H9 (cell line): ENCODE results near the gene DIAPH3. TPM values are rescaled to one million over a fixed set of nuclear protein-coding genes. Genes with fewer than 3 reads are reported as not detected.

ENCODE experiments used
- DNase-seq: peaks from one replicate; pipeline ENCODE4 v3.0.0-alpha.2; 2017
- H2AFZ ChIP-seq: one replicate; pipeline ENCODE4 v1.6.1; 2013; ENCODE audit warnings: mild to moderate bottlenecking, low read length, control low read depth, moderate library complexity
- H2AK5ac ChIP-seq: 2 replicates; pipeline ENCODE4 v1.6.1; 2013; ENCODE audit warnings: low read length, control low read depth, mixed read lengths; ENCODE audit not compliant: insufficient read length
- H2BK120ac ChIP-seq: one replicate; pipeline ENCODE4 v1.6.1; 2013; ENCODE audit warnings: low read depth, mild to moderate bottlenecking, low read length, control low read depth, inconsistent platforms; ENCODE audit not compliant: poor library complexity, severe bottlenecking
- H2BK12ac ChIP-seq: 2 replicates; pipeline ENCODE4 v1.6.1; 2013; ENCODE audit warnings: low read length, control low read depth, mixed read lengths, low read depth; ENCODE audit not compliant: insufficient read length
- H2BK15ac ChIP-seq: 2 replicates; pipeline ENCODE4 v1.6.1; 2013; ENCODE audit warnings: low read depth, low read length, control low read depth
- H2BK20ac ChIP-seq: one replicate; pipeline ENCODE4 v1.6.1; 2013; ENCODE audit warnings: low read depth, mild to moderate bottlenecking, low read length, control low read depth, inconsistent platforms; ENCODE audit not compliant: poor library complexity, severe bottlenecking
- H2BK5ac ChIP-seq: 2 replicates; pipeline ENCODE4 v1.6.1; 2013; ENCODE audit warnings: low read length, control low read depth, mixed read lengths; ENCODE audit not compliant: insufficient read length
- H3K14ac ChIP-seq: 2 replicates; pipeline ENCODE4 v1.6.1; 2013; ENCODE audit warnings: low read length, control low read depth; ENCODE audit not compliant: insufficient read depth
- H3K18ac ChIP-seq: 2 replicates; pipeline ENCODE4 v1.6.1; 2013; ENCODE audit warnings: low read depth, mild to moderate bottlenecking, mixed read lengths, low read length, control low read depth; ENCODE audit not compliant: insufficient read length
- H3K23ac ChIP-seq: 2 replicates; pipeline ENCODE4 v1.6.1; 2013; ENCODE audit warnings: low read length, control low read depth, mixed read lengths, low read depth; ENCODE audit not compliant: insufficient read length
- H3K23me2 ChIP-seq: 2 replicates; pipeline ENCODE4 v1.6.1; 2013; ENCODE audit warnings: low read depth, mild to moderate bottlenecking, mixed read lengths, low read length, control low read depth; ENCODE audit not compliant: insufficient read length, poor library complexity, severe bottlenecking
- H3K27ac ChIP-seq: 2 replicates; pipeline ENCODE4 v1.5.1; 2013; ENCODE audit warnings: low read length, control low read depth, mixed read lengths, low read depth; ENCODE audit not compliant: insufficient read length
- H3K27me3 ChIP-seq: 2 replicates; pipeline ENCODE4 v1.6.1; 2013; ENCODE audit warnings: low read length, control low read depth, inconsistent platforms; ENCODE audit not compliant: insufficient read depth
- H3K4ac ChIP-seq: 2 replicates; pipeline ENCODE4 v1.6.1; 2013; ENCODE audit warnings: low read depth, mild to moderate bottlenecking, control low read depth, inconsistent platforms, low read length, moderate library complexity
- H3K4me1 ChIP-seq: 2 replicates; pipeline ENCODE4 v1.6.1; 2013; ENCODE audit warnings: low read length, control low read depth, inconsistent platforms; ENCODE audit not compliant: insufficient read depth
- H3K4me2 ChIP-seq: 2 replicates; pipeline ENCODE4 v1.6.1; 2013; ENCODE audit warnings: low read length, control low read depth, mixed read lengths; ENCODE audit not compliant: insufficient read length, insufficient read depth
- H3K56ac ChIP-seq: 2 replicates; pipeline ENCODE4 v1.6.1; 2013; ENCODE audit warnings: low read depth, mild to moderate bottlenecking, mixed read lengths, low read length, control low read depth; ENCODE audit not compliant: insufficient read length
- H3K79me1 ChIP-seq: 2 replicates; pipeline ENCODE4 v1.6.1; 2013; ENCODE audit warnings: low read depth, mild to moderate bottlenecking, moderate library complexity, low read length, control low read depth, inconsistent platforms; ENCODE audit not compliant: insufficient read depth, poor library complexity, severe bottlenecking
- H3K79me2 ChIP-seq: 2 replicates; pipeline ENCODE4 v1.6.1; 2013; ENCODE audit warnings: low read length, control low read depth, inconsistent platforms; ENCODE audit not compliant: insufficient read depth
- H3K9ac ChIP-seq: 2 replicates; pipeline ENCODE4 v1.6.1; 2013; ENCODE audit warnings: low read length, control low read depth, mixed read lengths; ENCODE audit not compliant: insufficient read length; ENCODE audit errors: extremely low read depth
- H3K9me3 ChIP-seq: one replicate; pipeline ENCODE4 v1.6.1; 2013; ENCODE audit warnings: low read depth, low read length, inconsistent platforms; ENCODE audit not compliant: control insufficient read depth
- H3T11ph ChIP-seq: one replicate; pipeline ENCODE4 v1.6.1; 2013; ENCODE audit warnings: mild to moderate bottlenecking, low read length, control low read depth, inconsistent platforms
- H4K20me1 ChIP-seq: one replicate; pipeline ENCODE4 v1.6.1; 2013; ENCODE audit not compliant: control insufficient read depth, insufficient read length, insufficient read depth
- H4K5ac ChIP-seq: 2 replicates; pipeline ENCODE4 v1.6.1; 2013; ENCODE audit warnings: low read depth, mild to moderate bottlenecking, mixed read lengths, low read length, control low read depth; ENCODE audit not compliant: insufficient read length
- H4K8ac ChIP-seq: replicated peaks from 2 replicates; pipeline ENCODE4 v1.6.1; 2013; ENCODE audit warnings: low read length, control low read depth, mixed read lengths, low read depth; ENCODE audit not compliant: insufficient read length
- H4K91ac ChIP-seq: 2 replicates; pipeline ENCODE4 v1.6.1; 2013; ENCODE audit warnings: low read depth, mild to moderate bottlenecking, moderate library complexity, mixed read lengths, low read length, control low read depth; ENCODE audit not compliant: insufficient read length
- H3K27ac Mint-ChIP-seq, 3 experiments: 2 replicates in 2 of 3; 3 replicates in 1 of 3; pipeline ENCODE4 v1.8.0; 2020 to 2021; ENCODE audit warnings: mixed read lengths in 3 of 3, mild to moderate bottlenecking in 1 of 3, moderate library complexity in 1 of 3
- H3K27me3 Mint-ChIP-seq: 2 replicates; pipeline ENCODE4 v1.8.0; 2021; ENCODE audit warnings: low read depth, mild to moderate bottlenecking, moderate library complexity, mixed read lengths
- H3K36me3 Mint-ChIP-seq, 3 experiments: 2 replicates in 2 of 3; 3 replicates in 1 of 3; pipeline ENCODE4 v1.8.0; 2020 to 2021; ENCODE audit warnings: low read depth in 3 of 3, mixed read lengths in 3 of 3; ENCODE audit not compliant: insufficient read depth in 1 of 3
- H3K4me1 Mint-ChIP-seq, 2 experiments: 2 replicates each; pipeline ENCODE4 v1.8.0; 2020; ENCODE audit warnings: mixed read lengths in 2 of 2
- H3K4me3 Mint-ChIP-seq, 2 experiments: 2 replicates in 1 of 2; 3 replicates in 1 of 2; pipeline ENCODE4 v1.8.0; 2020 to 2021; ENCODE audit warnings: mild to moderate bottlenecking in 2 of 2, mixed read lengths in 2 of 2, moderate library complexity in 1 of 2
- H3K9me3 Mint-ChIP-seq, 2 experiments: 2 replicates in 1 of 2; 3 replicates in 1 of 2; pipeline ENCODE4 v1.8.0; 2020; ENCODE audit warnings: mild to moderate bottlenecking in 2 of 2, mixed read lengths in 2 of 2, moderate library complexity in 1 of 2
- WGBS: extraction: QIAGEN DNeasy Blood & Tissue Kit; methylation state at CpG from one replicate; pipeline ENCODE4 v1.1.7; 2013; ENCODE audit warnings: missing lambda C conversion rate, low lambda C conversion rate, mixed read lengths; ENCODE audit not compliant: insufficient read length; ENCODE audit errors: extremely low coverage; 5-methylcytosine and 5-hydroxymethylcytosine counted together
- total RNA-seq: library from RNA; stranded (reverse); gene quantifications from 2 replicates; pipeline ENCODE4 v1.2.1, GENCODE V29; 2021
- TF ChIP-seq, protein P1 (sequence below): fragments of 200-600 bp; sonication (generic); conservative IDR thresholded peaks from 3 replicates; pipeline ENCODE4 v1.8.0; 2021; ENCODE audit warnings: antibody characterized with exemption, mild to moderate bottlenecking

Gene DIAPH3
- total RNA-seq, 1 experiment from 2014 or later: 23.1 TPM

DNA sequence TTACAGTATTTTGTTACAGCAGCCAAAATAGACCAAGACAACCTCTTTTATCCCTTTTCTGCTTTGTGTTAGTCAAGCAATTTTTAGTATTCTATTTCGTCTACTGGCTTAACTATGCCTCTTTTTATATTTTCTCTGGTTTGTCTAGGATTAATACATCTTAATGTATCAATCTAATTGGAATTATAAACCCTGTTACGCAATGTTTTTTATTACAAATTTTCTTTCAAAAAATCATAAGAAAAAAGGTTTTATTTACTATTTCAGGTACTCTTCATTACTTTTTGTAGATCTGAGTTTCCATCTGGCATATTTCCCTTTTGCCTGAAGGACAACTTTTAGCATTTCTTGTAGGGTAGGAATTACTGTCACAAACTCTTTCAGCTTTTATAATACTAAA is 275.3 kb downstream of the DIAPH3 start:
- Mint-ChIP-seq H3K36me3 (no peaks in the 10 kb centered on the region), H3K27ac (no peak overlapping the region), H3K4me3 (no peak overlapping the region), H3K9me3 (no peaks in the 10 kb centered on the region), H3K4me1 (no peaks in the 10 kb centered on the region), H3K27me3 (no peaks in the 10 kb centered on the region)
- Histone ChIP-seq H3K4me1 (no peaks in the 10 kb centered on the region), H2BK20ac (no peak overlapping the region), H3K4me2 (no peak overlapping the region), H3K23ac (no peak overlapping the region), H3K27ac (no peak overlapping the region), H3K79me2 (no peaks in the 10 kb centered on the region), H3T11ph (no peak overlapping the region), H4K20me1 (no peaks in the 10 kb centered on the region), H2AFZ (no peak overlapping the region), H3K9me3 (no peaks in the 10 kb centered on the region), H4K91ac (no peak overlapping the region), H3K23me2 (no peaks in the 10 kb centered on the region), H2BK120ac (no peak overlapping the region), H4K8ac (no peak overlapping the region), H2BK15ac (no peak overlapping the region), H4K5ac (no peak overlapping the region), H3K9ac (no peak overlapping the region), H3K79me1 (no peaks in the 10 kb centered on the region), H2BK5ac (no peak overlapping the region), H3K27me3 (no peaks in the 10 kb centered on the region), H3K4ac (no peak overlapping the region), H3K14ac (no peak overlapping the region), H2AK5ac (no peak overlapping the region), H3K56ac (no peak overlapping the region), H2BK12ac (no peak overlapping the region), H3K18ac (no peak overlapping the region)
- DNase-seq: no peak
- no CpG with 5 or more reads among the region's 2 CpGs for WGBS
- TF ChIP-seq, protein P1, sequence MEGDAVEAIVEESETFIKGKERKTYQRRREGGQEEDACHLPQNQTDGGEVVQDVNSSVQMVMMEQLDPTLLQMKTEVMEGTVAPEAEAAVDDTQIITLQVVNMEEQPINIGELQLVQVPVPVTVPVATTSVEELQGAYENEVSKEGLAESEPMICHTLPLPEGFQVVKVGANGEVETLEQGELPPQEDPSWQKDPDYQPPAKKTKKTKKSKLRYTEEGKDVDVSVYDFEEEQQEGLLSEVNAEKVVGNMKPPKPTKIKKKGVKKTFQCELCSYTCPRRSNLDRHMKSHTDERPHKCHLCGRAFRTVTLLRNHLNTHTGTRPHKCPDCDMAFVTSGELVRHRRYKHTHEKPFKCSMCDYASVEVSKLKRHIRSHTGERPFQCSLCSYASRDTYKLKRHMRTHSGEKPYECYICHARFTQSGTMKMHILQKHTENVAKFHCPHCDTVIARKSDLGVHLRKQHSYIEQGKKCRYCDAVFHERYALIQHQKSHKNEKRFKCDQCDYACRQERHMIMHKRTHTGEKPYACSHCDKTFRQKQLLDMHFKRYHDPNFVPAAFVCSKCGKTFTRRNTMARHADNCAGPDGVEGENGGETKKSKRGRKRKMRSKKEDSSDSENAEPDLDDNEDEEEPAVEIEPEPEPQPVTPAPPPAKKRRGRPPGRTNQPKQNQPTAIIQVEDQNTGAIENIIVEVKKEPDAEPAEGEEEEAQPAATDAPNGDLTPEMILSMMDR: no peak
